ENCODE results near the gene MAP3K20. TPM values are rescaled to one million over a fixed set of nuclear protein-coding genes. Genes with fewer than 3 reads are reported as not detected.

MAP3K20 gene
- total and polyA plus RNA-seq, 10 of the 15 experiments (the other 5 are each of a cell fraction or from before 2014, with no cell fraction given): 0.04 to 5.6 (median 2.3) TPM

DNA sequence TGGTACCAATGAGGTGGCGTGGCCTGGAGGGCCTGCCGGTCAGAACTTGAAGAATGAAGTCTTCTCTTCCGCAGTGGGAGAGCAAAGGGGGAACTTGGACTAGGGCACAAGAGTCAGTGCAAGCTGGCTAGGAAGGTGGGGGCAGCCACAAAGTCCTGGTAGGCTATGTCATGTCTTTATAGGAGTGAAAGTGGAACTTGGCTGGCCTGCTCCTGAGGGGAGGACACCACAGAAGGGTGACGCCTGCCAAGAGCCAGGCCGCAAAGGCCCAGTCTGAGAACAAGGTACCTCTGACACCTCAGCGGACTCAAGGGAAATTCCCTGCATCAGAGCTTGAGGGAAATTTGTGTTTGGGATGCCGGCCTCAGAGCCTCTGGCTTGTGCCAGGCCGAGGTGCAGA is 32.2 kb upstream of the MAP3K20 start:
- H3K4me2 ChIP-seq (ENCODE audit: control insufficient read depth, insufficient read depth): no peak overlapping the region
- in situ Hi-C loops (cut with MboI): no loop called here
- intact Hi-C loops (cut with micrococcal nuclease; ENCODE audit: unreplicated experiment): no loop called here
- TF ChIP-seq MXI1 (IDR thresholded peaks at IDR 0.05; ENCODE audit: low read depth, low read length) (no peak), EED (IDR thresholded peaks at IDR 0.05; ENCODE audit: low read depth) (no peak), PRDM15 (CRISPR knock-in tag; IDR thresholded peaks at IDR 0.05) (no peak), MEF2B (IDR thresholded peaks at IDR 0.05; ENCODE audit: partially characterized antibody, poor library complexity, severe bottlenecking) (no peak), CHD1 (IDR thresholded peaks at IDR 0.05; ENCODE audit: low read depth, low read length) (no peak), FOXK2 (IDR thresholded peaks at IDR 0.05) (no peak), STAT3 (IDR thresholded peaks at IDR 0.05; ENCODE audit: low read depth, low read length) (no peak)
- TF ChIP-seq, protein P1, sequence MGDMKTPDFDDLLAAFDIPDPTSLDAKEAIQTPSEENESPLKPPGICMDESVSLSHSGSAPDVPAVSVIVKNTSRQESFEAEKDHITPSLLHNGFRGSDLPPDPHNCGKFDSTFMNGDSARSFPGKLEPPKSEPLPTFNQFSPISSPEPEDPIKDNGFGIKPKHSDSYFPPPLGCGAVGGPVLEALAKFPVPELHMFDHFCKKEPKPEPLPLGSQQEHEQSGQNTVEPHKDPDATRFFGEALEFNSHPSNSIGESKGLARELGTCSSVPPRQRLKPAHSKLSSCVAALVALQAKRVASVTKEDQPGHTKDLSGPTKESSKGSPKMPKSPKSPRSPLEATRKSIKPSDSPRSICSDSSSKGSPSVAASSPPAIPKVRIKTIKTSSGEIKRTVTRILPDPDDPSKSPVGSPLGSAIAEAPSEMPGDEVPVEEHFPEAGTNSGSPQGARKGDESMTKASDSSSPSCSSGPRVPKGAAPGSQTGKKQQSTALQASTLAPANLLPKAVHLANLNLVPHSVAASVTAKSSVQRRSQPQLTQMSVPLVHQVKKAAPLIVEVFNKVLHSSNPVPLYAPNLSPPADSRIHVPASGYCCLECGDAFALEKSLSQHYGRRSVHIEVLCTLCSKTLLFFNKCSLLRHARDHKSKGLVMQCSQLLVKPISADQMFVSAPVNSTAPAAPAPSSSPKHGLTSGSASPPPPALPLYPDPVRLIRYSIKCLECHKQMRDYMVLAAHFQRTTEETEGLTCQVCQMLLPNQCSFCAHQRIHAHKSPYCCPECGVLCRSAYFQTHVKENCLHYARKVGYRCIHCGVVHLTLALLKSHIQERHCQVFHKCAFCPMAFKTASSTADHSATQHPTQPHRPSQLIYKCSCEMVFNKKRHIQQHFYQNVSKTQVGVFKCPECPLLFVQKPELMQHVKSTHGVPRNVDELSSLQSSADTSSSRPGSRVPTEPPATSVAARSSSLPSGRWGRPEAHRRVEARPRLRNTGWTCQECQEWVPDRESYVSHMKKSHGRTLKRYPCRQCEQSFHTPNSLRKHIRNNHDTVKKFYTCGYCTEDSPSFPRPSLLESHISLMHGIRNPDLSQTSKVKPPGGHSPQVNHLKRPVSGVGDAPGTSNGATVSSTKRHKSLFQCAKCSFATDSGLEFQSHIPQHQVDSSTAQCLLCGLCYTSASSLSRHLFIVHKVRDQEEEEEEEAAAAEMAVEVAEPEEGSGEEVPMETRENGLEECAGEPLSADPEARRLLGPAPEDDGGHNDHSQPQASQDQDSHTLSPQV (IDR thresholded peaks at IDR 0.05): no peak
- TF ChIP-seq, protein P2, sequence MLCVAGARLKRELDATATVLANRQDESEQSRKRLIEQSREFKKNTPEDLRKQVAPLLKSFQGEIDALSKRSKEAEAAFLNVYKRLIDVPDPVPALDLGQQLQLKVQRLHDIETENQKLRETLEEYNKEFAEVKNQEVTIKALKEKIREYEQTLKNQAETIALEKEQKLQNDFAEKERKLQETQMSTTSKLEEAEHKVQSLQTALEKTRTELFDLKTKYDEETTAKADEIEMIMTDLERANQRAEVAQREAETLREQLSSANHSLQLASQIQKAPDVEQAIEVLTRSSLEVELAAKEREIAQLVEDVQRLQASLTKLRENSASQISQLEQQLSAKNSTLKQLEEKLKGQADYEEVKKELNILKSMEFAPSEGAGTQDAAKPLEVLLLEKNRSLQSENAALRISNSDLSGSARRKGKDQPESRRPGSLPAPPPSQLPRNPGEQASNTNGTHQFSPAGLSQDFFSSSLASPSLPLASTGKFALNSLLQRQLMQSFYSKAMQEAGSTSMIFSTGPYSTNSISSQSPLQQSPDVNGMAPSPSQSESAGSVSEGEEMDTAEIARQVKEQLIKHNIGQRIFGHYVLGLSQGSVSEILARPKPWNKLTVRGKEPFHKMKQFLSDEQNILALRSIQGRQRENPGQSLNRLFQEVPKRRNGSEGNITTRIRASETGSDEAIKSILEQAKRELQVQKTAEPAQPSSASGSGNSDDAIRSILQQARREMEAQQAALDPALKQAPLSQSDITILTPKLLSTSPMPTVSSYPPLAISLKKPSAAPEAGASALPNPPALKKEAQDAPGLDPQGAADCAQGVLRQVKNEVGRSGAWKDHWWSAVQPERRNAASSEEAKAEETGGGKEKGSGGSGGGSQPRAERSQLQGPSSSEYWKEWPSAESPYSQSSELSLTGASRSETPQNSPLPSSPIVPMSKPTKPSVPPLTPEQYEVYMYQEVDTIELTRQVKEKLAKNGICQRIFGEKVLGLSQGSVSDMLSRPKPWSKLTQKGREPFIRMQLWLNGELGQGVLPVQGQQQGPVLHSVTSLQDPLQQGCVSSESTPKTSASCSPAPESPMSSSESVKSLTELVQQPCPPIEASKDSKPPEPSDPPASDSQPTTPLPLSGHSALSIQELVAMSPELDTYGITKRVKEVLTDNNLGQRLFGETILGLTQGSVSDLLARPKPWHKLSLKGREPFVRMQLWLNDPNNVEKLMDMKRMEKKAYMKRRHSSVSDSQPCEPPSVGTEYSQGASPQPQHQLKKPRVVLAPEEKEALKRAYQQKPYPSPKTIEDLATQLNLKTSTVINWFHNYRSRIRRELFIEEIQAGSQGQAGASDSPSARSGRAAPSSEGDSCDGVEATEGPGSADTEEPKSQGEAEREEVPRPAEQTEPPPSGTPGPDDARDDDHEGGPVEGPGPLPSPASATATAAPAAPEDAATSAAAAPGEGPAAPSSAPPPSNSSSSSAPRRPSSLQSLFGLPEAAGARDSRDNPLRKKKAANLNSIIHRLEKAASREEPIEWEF (IDR thresholded peaks at IDR 0.05; ENCODE audit: insufficient replicate concordance, low read depth, low read length): no peak

More for the DNA sequence above, 32.2 kb upstream of the MAP3K20 start:
- Histone ChIP-seq H3K27ac (ENCODE audit: control insufficient read depth, insufficient read depth) (no peak overlapping the region), H3K36me3 (ENCODE audit: control insufficient read depth in 2 of 2, insufficient read depth in 2 of 2, low read length in 1 of 2) (no peaks in the 10 kb centered on the region), H3K4me3 (no peak overlapping the region), H3K79me2 (ENCODE audit: control insufficient read depth, insufficient read depth, low read length) (no peaks in the 10 kb centered on the region), H4K20me1 (ENCODE audit: control insufficient read depth, insufficient read depth) (no peaks in the 10 kb centered on the region; the same call in 1 of the 2 replicates), H3K9ac (ENCODE audit: control insufficient read depth, insufficient read depth, low read length) (no peak overlapping the region), H3K9me3 (replicated peaks; ENCODE audit: control insufficient read depth, insufficient read depth, low read length) (no peaks in the 10 kb centered on the region), H2AFZ (ENCODE audit: control insufficient read depth, low read depth, low read length) (no peak overlapping the region), H3K4me1 (ENCODE audit: control insufficient read depth, insufficient read depth, low read length) (no peaks in the 10 kb centered on the region), H3K27me3 (replicated peaks in 1 of 2; ENCODE audit: control insufficient read depth in 2 of 2, insufficient read depth in 2 of 2, low read length in 1 of 2) (no peaks in the 10 kb centered on the region)
- 58% methylated on average over 8 of the region's 8 CpGs for WGBS (ENCODE audit: insufficient coverage, insufficient replicate concordance, low lambda C conversion rate, missing lambda C conversion rate)
- ChIA-PET RAD21 (ENCODE audit: unreplicated experiment) (no interaction called here), SMC1A (ENCODE audit: uncharacterized antibody, unreplicated experiment) (no interaction called here), CTCF (interaction anchor here (2.3 kb wide), 1 partner anchor 16 kb away, joined by 7 read pairs; no protein-coding TSS in a partner anchor), POLR2A (no interaction called here)
- no TSS peak for BruUV-seq (replicated peaks)
- DNase-seq (ENCODE audit: low read depth, low spot score) (no peak), FAIRE-seq (no peak), ATAC-seq (no peak)
